Right lobe of liver (tissue), 6 donors: Measurements from ENCODE around the gene AAR2. TPM values are rescaled to one million over a fixed set of nuclear protein-coding genes. Genes with fewer than 3 reads are reported as not detected.

Experiments used
- ATAC-seq, 4 donors: fragments of 200-7000 bp; cut with Tn5 transposase; one replicate each; pipeline ENCODE4 v1.9.1; 2020; ENCODE audit warnings: mild to moderate bottlenecking in 4 of 4, moderate library complexity in 4 of 4
- DNase-seq, 3 donors: peaks; one replicate each; pipeline ENCODE4 v3.0.0-alpha.2; 2020
- H3K27ac ChIP-seq, 3 donors: fragments of 200-600 bp; one replicate each; pipeline ENCODE4 v1.8.0; 2022
- H3K27me3 ChIP-seq, 2 donors: fragments of 200-600 bp; one replicate each; pipeline ENCODE4 v1.8.0; 2022
- H3K36me3 ChIP-seq, 4 donors: fragments of 200-600 bp; sonication (generic) in 1 of 4; one replicate each; pipeline versions ENCODE4 v1.5.1 to v1.8.0; 2017 to 2022; ENCODE audit warnings: control low read depth in 1 of 4
- H3K4me1 ChIP-seq, 4 donors: fragments of 200-600 bp; sonication (generic) in 1 of 4; one replicate each; pipeline versions ENCODE4 v1.5.1 to v1.8.0; 2017 to 2022; ENCODE audit warnings: control low read depth in 1 of 4
- H3K4me3 ChIP-seq, 3 donors: fragments of 200-600 bp; one replicate each; pipeline ENCODE4 v1.8.0; 2022
- H3K9me3 ChIP-seq, 4 donors: fragments of 200-600 bp; sonication (generic) in 1 of 4; one replicate each; pipeline versions ENCODE4 v1.5.1 to v1.8.0; 2017 to 2022; ENCODE audit warnings: control low read depth in 1 of 4
- POLR2A ChIP-seq: fragments of 450-650 bp; IDR thresholded peaks from one replicate; pipeline ENCODE4 v1.6.1; 2017; ENCODE audit warnings: antibody characterized with exemption, mild to moderate bottlenecking
- WGBS: methylation state at CpG from one replicate; pipeline ENCODE4 v1.1.6; 2018; ENCODE audit warnings: low coverage, low lambda C conversion rate; ENCODE audit not compliant: insufficient coverage; ENCODE audit errors: missing lambda C conversion rate; 5-methylcytosine and 5-hydroxymethylcytosine counted together
- intact Hi-C, 2 donors: fragments of 100-400 bp; cut with DNase I; formaldehyde crosslinking; loops; one replicate each; pipeline versions ENCODE4 v1.11.2 to v1.14.1; 2022
- total RNA-seq, 6 experiments: library from RNA; depleted of rRNA in 2 of 6; stranded (reverse); fragments of >200 nt in 2 of 6; fragmentation: NEBNext Ultra II Directional in 3 of 6; extraction: Animal tissue kit (Norgen Biotek cat#: 25700) in 3 of 6; gene quantifications; one replicate each; pipeline versions ENCODE4 v1.1.0 to v1.2.4, GENCODE V29; 2016 to 2023
- TF ChIP-seq, protein P1 (sequence below), 4 donors: fragments of 200-600 bp in 3 of 4; fragments of 450-650 bp in 1 of 4; IDR thresholded peaks; one replicate each; pipeline versions ENCODE4 v1.5.1 to v1.8.0; 2016 to 2022; ENCODE audit warnings: antibody characterized with exemption in 4 of 4, mild to moderate bottlenecking in 2 of 4
- donor health status: DM: no; HTN: yes; CAD: no.
- donor health status: DM: no; HTN: no; CAD: no.
- donor health status: DM: no; HTN: no; CAD: no.
- donor health status: DM: no; HTN: yes; CAD: no.
- donor health status: DM: no; HTN: yes; CAD: no.

The AAR2 gene
- total RNA-seq, 6 experiments from 2014 or later, result 11.8 to 16.7 (median 13.5) TPM

DNA sequence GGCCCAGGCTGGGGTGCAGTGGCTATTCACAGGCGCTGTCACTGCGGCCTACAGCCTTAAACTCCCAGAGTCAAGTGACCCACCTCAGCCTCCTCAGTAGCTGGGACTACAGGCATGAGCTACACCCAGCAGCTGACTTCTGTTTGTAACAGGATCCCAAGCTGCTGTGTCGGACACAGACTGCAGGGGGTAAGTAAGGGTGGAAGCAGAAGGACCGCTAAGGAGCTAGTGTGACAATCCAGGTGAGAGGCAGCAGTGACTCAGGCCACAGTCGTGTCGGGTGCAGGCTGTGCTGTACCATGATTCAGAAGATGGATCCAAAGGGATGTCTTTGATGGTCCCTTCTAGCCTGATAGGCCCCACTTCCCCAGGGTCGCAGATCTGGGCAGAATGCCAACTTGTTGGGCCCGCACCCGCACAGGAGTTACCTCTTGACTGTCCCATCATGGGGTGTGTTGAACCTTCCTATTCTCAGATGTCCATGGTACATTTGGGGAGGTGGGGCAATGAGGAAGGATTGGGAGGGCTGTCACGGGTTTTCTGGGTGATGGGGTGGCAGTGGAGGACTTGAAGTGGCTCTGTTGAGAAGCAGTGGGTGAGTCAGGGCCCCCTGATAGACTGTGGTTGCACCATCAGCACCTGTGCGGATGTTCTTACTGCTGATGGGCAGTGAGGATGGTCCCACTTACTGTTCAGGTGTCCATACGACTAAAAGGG lies 25.3 kb downstream of the AAR2 start:
- H3K27ac ChIP-seq, result no peak overlapping the region
- H3K36me3 ChIP-seq, result peaks cover 0 to 2% (median under 1%) of the 10 kb centered on the region in 4 donors
- ATAC-seq (no peak), DNase-seq (no peak)
- no peaks in the 10 kb centered on the region for H3K9me3 ChIP-seq
- H3K4me1 ChIP-seq, result no peaks in the 10 kb centered on the region
- H3K4me3 ChIP-seq, result no peak overlapping the region
- 71% methylated on average over 5 of the region's 12 CpGs for WGBS
- TF ChIP-seq POLR2A, result no peak
- TF ChIP-seq, protein P1, sequence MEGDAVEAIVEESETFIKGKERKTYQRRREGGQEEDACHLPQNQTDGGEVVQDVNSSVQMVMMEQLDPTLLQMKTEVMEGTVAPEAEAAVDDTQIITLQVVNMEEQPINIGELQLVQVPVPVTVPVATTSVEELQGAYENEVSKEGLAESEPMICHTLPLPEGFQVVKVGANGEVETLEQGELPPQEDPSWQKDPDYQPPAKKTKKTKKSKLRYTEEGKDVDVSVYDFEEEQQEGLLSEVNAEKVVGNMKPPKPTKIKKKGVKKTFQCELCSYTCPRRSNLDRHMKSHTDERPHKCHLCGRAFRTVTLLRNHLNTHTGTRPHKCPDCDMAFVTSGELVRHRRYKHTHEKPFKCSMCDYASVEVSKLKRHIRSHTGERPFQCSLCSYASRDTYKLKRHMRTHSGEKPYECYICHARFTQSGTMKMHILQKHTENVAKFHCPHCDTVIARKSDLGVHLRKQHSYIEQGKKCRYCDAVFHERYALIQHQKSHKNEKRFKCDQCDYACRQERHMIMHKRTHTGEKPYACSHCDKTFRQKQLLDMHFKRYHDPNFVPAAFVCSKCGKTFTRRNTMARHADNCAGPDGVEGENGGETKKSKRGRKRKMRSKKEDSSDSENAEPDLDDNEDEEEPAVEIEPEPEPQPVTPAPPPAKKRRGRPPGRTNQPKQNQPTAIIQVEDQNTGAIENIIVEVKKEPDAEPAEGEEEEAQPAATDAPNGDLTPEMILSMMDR (IDR thresholded peaks at IDR 0.05), result no peak
- intact Hi-C loops, result no loop called here
- H3K27me3 ChIP-seq, result no peaks in the 10 kb centered on the region

GRCh38 chr20:36262440-36262839 lies 26.2 kb downstream of the AAR2 start:
- Histone ChIP-seq H3K36me3 (no peaks in the 10 kb centered on the region), H3K27me3 (no peaks in the 10 kb centered on the region), H3K4me1 (no peaks in the 10 kb centered on the region), H3K27ac (no peak overlapping the region), H3K9me3 (no peaks in the 10 kb centered on the region), H3K4me3 (no peak overlapping the region)
- TF ChIP-seq POLR2A, result no peak
- TF ChIP-seq, protein P1 (IDR thresholded peaks at IDR 0.05), result no peak
- DNase-seq, result no peak
- no CpG with 5 or more reads among the region's 12 CpGs for WGBS
- no peak for ATAC-seq
- intact Hi-C loops, result no loop called here

DNA sequence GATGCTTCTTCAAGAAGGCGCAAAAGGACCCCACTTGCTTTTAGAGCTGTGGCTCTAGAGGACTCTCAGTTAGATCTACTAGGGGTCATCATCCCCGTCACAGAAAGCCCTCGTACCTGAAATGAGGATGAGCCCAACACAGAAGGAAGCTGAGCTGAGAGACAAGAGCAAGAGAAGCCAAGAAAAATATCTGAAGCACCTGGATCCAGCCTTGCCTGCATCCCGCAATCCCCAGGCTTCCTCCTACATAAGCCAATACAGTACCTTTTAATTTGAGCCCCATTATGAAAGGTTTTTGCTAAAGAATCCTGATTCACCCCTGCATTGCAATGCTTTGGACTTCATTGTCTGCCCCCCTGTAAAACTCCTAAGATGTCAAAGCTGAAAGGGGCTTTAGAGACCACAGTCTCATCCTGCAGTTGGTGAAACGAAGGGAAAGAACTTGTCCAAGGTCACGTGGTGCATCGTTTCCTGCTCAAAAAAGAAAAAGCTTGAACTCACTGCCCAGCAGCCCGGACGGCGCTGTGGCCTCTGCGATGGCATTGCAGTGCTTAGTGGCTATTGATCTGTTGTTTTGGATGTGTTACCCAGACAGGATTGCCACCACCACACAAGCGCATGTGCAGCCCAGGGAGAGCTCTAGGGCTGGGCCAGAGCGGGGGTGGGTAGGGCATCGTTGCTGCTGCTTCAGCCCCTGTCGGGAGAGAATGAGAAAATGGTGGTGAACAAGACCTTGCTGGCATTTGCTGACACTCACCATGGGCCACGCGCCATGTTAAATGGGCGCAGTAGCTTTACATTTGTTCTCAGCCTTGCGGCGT lies 28.4 kb downstream of the AAR2 start:
- Histone ChIP-seq H3K4me3 (no peak overlapping the region), H3K4me1 (no peaks in the 10 kb centered on the region), H3K9me3 (no peaks in the 10 kb centered on the region), H3K36me3 (no peaks in the 10 kb centered on the region), H3K27me3 (no peaks in the 10 kb centered on the region), H3K27ac (no peak overlapping the region)
- ATAC-seq (no peak), DNase-seq (no peak)
- intact Hi-C loops, result no loop called here
- 61% methylated on average over 11 of the region's 20 CpGs for WGBS
- TF ChIP-seq, protein P1 (IDR thresholded peaks at IDR 0.05), result no peak
- no peak for TF ChIP-seq POLR2A

- H3K4me1 ChIP-seq, result no peaks in the 10 kb centered on the region
- no peak for TF ChIP-seq POLR2A
- TF ChIP-seq, protein P1 (IDR thresholded peaks at IDR 0.05), result no peak
- DNase-seq (no peak), ATAC-seq (no peak)
- H3K27ac ChIP-seq, result no peak overlapping the region
- no peaks in the 10 kb centered on the region for H3K9me3 ChIP-seq
- intact Hi-C loops, result no loop called here
- WGBS, result 80% methylated on average over 2 of the region's 6 CpGs
- H3K4me3 ChIP-seq, result no peak overlapping the region
- no peaks in the 10 kb centered on the region for H3K36me3 ChIP-seq
- H3K27me3 ChIP-seq, result no peaks in the 10 kb centered on the region
These were observed 29.9 kb downstream of the AAR2 start for GRCh38 chr20:36266189-36266588.
